Neural progenitor cell (in vitro differentiated cells): ENCODE measurements around the gene BUB1.

Source experiments
- EZH2 ChIP-seq: fragments of 200-600 bp; sonication (generic); IDR thresholded peaks from 2 replicates; pipeline ENCODE4 v1.6.1; 2017; ENCODE audit warnings: antibody characterized with exemption, mild to moderate bottlenecking, moderate library complexity
- TF ChIP-seq, protein P1 (sequence below): fragments of 200-600 bp; sonication (generic); IDR thresholded peaks from 2 replicates; pipeline ENCODE4 v1.5.1; 2017; ENCODE audit warnings: antibody characterized with exemption, mild to moderate bottlenecking

DNA sequence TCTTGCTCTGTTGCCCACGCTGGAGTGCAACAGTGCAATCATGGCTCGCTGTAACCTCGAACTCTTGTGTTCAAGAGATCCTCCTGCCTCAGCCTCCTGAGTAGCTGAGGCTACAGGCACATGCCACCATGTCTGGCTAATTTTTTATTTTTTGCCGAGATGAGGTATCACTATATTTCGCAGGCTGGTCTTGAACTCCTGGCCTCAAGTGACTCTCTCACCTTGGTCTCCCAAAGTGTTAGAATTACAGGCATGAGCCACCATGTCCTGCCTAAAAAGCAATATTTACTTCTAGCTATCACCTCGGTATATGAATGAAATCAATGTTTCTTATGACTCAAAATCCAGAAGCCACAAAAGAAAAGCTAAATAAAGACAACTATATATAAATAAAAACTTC is 2.2 kb downstream of the BUB1 start:
- TF ChIP-seq, protein P1, sequence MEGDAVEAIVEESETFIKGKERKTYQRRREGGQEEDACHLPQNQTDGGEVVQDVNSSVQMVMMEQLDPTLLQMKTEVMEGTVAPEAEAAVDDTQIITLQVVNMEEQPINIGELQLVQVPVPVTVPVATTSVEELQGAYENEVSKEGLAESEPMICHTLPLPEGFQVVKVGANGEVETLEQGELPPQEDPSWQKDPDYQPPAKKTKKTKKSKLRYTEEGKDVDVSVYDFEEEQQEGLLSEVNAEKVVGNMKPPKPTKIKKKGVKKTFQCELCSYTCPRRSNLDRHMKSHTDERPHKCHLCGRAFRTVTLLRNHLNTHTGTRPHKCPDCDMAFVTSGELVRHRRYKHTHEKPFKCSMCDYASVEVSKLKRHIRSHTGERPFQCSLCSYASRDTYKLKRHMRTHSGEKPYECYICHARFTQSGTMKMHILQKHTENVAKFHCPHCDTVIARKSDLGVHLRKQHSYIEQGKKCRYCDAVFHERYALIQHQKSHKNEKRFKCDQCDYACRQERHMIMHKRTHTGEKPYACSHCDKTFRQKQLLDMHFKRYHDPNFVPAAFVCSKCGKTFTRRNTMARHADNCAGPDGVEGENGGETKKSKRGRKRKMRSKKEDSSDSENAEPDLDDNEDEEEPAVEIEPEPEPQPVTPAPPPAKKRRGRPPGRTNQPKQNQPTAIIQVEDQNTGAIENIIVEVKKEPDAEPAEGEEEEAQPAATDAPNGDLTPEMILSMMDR: no peak
- no peak for TF ChIP-seq EZH2
